Gastrocnemius medialis (tissue), 4 donors: ENCODE data around the gene APP.

Source experiments
- CTCF ChIP-seq, 5 experiments: fragments of 450-650 bp in 3 of 5; fragments of 200-600 bp in 2 of 5; sonication (generic) in 2 of 5; IDR thresholded peaks in 4 of 5; conservative IDR thresholded peaks in 1 of 5; 1 replicate in 4 of 5; 2 replicates in 1 of 5; pipeline ENCODE4 v1.5.1; 2016 to 2019; ENCODE audit warnings: antibody characterized with exemption in 5 of 5, mild to moderate bottlenecking in 3 of 5, moderate library complexity in 3 of 5
- POLR2A ChIP-seq, 2 donors: fragments of 450-650 bp; IDR thresholded peaks; one replicate each; pipeline ENCODE4 v1.6.1; 2017; ENCODE audit warnings: antibody characterized with exemption in 2 of 2, mild to moderate bottlenecking in 2 of 2, moderate library complexity in 2 of 2

GRCh38 chr21:26210614-26211013, 40.0 kb upstream of the APP start:
- TF ChIP-seq CTCF (IDR thresholded peaks at IDR 0.05 in 4 of 5, conservative IDR thresholded peaks at IDR 0.05 in 1 of 5): no peak
- no peak for TF ChIP-seq POLR2A (IDR thresholded peaks at IDR 0.05)
